HG02870 (cell line): ENCODE results near the gene KCNJ6.
"Not testable (repeated sequence)": the region's sequence is repeated elsewhere in the genome, so short reads cannot be mapped to it uniquely, and the experiment has no call there.

ENCODE experiments used
- ATAC-seq: cut with Tn5 transposase; IDR thresholded peaks from one replicate; pipeline ENCODE4 v1.9.1; 2021; ENCODE audit warnings: mild to moderate bottlenecking, moderate library complexity; ENCODE audit not compliant: unreplicated experiment

KCNJ6 gene

DNA sequence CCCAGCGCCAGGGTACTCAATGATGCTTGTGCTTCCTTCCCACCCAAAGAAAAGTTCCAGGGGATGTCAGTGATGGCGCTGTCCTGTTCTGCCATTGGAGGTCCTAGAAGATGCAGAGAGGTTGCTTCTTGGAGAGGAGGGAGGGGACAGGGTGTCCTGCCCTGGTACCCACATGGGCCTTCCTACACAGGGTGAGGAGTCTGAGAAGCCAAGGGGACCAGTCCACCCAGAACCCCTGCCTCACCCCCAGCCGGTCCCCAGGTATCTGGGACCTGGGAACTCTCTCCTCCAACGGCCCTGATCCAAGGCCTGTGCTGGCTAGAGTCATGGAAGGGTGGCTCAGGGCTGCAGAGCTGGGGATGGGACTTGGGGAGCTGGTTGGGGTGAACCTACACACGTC is 259.4 kb downstream of the KCNJ6 start:
- ATAC-seq = no peak

DNA sequence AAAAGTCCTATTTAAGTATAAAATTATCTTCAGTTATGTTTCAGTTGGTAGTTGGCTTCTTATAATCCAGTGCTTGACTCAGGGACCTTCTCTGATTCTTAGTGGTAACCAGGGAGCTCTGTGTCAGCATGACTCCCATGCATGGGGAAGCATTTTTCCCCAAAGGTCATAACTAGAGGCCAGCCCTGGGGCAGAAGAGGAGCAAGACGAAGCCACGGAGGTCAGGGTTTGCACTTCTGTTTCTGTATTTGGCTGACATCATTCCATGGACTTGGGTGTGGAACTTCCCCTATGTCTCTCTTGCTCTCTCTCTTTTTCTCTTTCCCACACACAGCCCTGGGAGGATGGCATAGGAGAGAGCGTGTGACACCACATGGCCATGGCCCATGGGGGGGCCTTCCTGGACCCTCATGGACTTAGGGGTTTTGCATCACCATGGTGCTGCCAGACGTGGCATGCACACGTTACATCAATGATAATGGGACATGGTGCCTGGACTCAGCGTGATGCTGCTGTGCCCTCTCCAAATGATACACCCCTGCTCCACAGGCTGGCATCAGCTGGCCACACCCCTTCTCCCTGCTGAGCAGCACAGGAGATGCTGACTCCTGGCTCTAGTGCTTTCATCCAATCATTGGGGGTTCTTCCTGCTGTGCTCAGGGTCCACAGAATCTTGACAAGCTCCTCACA is 260.5 kb downstream of the KCNJ6 start:
- ATAC-seq = no peak

DNA sequence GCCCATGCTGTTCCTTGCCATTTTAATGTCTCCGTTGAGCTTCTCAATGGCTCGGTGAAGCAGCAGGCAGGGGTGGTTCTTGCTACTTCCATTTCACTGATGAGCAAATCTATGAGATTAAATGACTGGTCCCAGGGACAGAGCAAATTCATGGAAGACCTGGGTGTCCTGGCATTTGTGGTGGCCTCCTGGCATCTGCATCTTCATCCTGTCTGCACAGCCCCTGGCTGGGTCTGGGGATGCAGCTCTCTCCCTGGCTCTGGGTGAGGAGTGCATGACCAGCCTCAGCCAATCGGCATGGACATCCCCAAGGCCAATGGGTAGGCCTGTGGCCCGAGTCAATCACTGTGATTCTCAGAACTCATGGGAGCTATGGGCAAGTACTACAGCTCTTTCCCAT is 261.7 kb downstream of the KCNJ6 start:
- ATAC-seq = no peak

DNA sequence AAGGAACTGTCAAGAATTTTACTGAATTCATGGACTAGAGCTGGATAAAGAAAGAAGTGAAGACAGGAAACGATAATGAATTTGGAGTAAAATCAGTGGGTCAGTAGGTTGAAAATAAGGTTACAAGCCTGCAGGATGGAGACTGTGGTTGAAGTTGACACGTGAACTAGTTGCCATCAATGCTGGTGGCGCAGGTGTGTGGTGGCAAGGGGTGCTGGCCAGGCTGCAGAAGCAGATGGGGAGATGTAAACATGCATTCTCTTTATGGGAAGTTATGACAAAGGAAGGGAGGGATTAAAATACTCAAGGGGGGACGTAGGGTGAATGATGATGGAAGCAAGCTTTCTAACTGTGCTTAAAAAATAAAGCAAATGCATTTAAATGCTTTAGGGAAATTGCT is 263.1 kb downstream of the KCNJ6 start:
- no peak for ATAC-seq

DNA sequence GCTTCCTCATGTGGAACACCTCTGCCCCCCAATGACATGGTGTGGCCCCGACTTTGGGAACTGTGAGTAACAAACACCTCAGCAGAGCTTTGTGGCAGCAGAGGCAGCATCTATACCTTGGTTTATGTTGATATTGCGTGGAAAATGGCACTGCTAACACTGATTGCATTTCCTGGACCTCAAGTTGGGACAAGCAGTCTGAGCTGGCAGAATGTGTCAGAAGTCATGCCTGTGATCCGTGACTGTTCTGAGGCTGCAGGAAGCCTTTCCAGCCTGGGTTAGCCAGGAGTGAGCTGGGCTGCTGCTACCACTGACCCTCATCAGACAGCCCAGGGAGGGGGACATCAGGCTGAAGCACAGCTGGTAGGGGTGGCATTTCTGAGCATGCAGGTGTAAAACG is 268.5 kb downstream of the KCNJ6 start:
- ATAC-seq = no peak

DNA sequence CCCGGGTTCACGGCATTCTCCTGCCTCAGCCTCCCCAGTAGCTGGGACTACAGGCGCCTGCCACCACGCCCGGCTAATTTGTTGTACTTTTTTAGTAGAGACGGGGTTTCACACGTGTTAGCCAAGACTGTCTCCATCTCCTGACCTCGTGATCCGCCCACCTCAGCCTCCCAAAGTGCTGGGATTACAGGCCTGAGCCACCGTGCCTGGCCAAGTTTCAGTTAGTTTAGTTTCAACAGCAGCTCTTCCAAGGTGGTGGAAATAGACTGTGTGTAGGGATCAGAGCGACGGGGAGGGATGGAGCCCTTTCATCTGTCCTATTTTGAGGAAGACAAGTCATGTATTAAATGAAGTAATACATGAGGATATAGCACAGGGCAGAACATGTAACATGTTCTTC is 269.5 kb downstream of the KCNJ6 start:
- not testable (repeated sequence) for ATAC-seq

DNA sequence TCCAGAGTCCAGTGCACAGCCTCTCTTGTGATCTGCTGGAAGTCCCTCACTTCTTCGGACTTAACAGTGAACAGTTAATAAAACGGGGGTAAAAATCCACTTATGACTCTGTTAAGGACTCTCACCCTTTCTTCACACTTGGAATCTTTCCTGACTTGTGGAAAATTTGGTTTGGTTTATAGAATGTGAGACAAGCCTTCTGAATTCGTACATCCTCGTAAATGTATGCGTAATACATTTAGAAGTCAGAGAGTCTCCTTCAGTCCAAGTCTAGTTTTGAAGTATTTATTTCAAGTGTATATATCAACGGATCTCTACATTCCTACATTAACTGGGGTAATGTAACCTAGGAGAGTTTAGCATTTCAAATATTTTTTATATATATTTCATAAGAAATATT is 270.4 kb downstream of the KCNJ6 start:
- no peak for ATAC-seq

DNA sequence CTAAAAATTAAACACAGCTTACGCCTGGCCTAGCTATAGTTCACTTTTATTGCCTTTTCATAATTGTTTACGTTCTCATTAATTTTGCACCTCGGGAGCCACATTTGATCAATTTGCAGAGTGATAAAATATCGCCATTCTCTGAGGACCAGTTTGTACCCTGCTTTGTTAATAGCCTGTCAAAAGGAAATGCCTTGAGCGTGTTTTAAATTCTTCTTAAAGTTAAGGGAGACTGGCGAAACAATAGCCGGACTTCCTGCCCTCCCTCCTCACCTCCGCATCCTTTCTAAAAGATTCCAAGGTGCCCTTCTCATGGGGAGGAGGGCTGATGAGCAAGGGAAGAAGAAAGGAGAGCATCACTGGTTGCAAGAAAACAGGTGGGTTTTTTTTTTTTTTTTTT is 271.6 kb downstream of the KCNJ6 start:
- ATAC-seq = no peak

DNA sequence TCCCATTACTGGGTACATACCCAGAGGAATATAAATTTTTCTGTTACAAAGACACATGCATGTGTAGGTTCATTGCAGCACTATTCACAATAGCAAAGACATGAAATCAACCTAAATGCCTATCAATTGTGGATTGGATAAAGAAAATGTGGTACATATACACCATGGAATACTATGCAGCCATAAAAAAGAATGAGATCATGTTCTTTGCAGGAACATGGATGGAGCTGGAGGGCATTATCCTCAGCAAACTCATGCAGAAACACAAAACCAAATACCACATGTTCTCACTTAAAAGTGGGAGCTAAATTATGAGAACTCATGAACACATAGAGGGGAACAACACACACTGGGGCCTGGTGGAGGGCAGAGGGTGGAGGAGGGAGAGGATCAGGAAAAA is 272.4 kb downstream of the KCNJ6 start:
- ATAC-seq = not testable (repeated sequence)

DNA sequence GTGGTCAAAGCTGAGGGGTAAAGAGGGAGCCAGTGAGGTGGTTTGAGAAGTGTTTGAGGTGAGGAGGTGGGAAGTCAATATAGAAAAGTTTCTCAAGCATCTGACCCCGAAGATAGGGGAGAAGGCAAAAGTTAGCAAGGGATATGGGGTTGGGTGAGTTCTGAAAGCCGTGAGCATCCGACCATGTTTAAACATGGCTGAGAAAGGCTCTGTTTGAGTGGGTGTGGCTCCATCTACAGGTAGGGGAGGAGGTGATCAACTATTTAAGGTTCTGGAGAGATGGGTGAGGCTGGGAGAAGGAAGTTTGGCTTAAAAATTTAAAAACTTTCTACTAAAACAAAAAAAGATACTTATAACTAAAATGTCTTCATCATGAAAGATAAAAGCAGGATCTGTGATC is 273.8 kb downstream of the KCNJ6 start:
- no peak for ATAC-seq

DNA sequence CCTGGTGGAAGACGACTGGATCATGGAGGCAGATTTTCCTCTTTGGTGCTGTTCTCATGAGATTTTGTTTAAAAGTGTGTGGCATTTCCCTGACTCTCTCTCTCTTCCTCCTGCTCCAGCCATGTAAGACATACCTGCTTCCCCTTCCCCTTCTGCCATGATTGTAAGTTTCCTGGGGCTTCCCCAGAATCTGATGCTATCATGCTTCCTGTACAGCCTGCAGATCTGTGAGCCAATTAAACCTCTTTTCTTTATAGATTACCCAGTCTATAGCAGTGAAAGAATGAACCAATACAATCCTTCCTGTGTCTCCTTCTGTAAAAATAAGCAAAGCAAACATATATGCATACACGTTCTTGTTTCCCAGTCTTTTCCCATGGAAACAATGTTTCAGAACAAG is 276.5 kb downstream of the KCNJ6 start:
- ATAC-seq = no peak

DNA sequence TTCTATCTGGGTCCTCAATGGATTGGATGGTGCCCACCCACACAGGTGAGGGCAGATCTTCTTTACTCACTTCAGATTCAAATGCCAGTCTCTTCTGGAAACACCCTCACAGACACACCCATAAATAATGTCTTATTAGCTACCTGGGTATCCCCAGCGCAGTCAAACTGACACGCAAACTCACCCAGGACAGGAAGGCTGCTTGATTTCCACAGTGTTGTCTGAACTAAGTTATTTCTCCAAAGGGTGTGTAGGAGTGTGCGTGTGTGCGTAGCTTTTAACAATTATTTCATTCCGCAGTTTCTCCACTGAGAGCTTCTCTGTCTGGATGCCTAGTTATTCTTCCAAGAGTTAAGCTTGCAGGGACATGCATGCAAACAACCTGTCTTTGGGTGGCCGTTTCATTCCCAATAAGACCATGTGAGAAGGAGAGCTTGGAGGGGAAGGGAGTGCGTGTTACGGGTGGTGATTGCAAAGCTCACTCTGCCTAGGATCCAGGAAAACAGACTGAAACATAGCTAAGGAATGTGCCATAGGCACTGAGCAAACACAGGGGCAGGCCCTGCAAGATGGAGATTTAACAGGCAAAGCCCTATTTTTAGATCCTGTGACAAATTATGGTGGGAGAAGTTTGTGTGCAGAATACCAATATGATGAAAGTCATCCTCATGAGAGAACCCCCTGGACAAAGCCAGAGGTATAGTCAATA is 280.0 kb downstream of the KCNJ6 start:
- no peak for ATAC-seq

DNA sequence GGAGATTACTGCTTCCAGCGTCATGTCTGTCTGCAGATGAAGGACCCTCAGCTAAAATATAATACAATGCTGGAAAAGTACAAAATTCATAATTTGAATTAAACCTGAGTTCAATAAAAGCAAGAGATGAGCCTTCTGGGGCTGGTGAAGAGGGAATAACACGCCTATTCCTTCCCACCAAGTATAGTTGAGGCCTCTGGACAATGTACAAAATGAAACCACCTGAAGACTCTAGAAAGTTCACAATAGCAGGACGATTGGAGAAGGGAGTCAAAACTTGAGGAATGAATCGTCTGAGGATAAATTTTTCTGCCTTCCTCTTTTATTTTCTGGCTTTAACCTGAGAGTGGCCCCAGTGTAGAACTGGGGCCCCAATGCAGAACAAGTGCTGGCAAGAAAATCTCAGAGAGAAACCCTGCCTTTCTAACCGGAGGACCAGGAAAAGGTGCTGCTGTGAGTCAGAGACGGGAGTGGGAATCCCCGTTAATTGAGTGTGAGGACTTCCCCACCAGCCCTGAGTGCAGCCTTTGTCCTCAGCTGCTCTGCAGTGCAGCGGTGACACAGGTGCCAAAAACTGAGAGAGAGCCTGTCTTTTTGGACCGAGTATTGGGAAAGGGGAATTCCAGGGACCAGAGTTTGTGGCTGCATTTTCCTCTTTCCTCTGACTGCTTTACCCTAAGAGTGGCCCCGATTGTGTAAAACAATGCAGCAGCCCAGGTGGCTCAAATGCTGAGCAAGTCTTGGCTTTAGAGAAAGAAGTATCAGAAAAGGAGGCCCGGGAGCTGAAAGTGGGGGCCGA is 284.7 kb downstream of the KCNJ6 start:
- peak; percentile 86 for ATAC-seq

DNA sequence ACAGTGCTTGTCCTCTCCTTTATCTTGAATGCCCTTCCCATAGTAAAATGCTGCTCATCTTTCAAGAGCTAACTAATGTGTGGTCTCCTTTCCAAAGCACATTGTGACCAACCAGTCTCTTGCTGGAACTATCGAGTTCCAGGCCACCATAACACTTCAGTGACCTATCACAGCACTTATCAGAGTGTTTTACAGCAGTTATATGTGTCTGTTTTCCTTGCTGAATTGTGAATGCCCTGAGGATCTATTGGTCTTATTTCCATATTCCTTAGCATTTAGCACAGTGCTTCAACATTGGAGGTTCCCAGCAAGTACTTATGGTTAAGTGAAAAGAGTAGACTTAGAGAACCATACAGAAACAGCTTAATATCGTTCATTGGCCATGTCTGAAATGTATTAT is 285.4 kb downstream of the KCNJ6 start:
- no peak for ATAC-seq

DNA sequence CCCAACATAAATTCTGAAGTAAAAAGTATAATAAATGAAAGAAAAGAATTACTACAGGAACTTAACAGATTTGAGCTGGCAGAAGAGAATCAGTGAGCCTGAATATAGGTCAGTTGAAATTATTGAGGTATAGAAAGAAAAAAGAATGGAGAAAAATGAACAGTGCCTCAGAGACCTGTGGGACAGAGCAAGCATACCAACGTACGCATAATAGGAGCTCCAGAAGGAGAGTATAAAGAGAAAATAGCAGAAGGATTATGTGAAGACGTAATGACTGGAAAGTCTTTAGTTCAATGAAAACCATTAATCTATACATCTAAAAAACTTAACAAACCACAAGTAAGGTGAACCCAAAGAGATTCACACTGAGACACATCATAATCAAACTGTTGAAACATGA is 287.9 kb downstream of the KCNJ6 start:
- no peak for ATAC-seq

DNA sequence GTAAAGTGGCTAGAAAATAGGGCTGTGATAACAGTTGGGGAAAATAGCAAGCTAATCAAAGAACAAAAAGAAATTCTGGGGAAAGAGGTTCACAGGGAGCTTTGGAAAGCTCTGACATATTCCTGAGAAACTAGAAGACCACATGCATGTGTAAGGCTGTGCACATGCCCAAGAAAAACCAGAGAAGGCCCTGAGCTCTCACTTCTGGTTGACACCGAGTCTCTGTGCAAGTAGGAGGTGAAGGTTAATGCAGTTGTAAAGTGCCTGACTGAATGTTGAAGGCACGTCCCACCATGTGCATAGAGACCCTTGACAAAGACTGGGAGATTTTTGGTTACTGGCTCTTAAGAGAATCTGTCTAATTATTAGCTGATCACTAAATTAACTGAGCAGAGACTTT is 288.7 kb downstream of the KCNJ6 start:
- ATAC-seq = no peak

DNA sequence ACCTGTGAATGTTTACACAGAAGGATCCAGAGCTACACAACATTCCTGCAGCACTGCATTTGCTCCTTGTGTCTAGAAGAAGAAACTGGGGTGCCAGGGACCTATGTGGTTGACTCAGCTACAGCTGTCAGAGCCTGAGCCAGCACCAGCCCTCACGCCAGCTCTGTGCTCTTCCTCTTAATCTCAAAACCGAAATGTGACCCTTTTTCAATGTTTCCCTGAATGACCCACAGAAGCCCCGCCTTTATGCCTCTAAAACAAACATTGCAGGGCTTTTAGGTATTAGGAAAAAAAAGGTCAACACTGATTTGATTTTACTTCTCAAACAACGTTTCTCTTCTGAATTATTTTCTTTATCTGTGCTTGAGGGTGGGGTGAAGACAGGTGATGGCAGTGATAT is 289.2 kb downstream of the KCNJ6 start:
- no peak for ATAC-seq

DNA sequence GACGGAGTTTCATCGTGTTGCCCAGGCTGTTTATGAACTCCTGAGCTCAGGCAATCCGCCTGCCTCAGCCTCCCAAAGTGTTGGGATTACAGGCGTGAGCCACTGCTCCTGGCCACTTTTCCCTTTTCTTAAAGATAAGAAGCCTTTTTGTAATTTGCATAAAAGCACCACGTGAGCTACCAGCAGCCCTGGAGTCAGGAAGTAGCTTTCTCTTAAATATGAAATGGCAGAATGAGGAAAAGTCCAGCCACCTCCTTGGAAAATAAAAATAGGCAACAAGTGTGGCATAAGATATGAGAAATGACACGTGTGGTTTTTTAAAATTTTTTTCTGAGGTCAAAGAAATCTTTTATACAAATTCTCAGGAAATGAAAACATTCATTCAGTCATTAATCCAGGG is 289.9 kb downstream of the KCNJ6 start:
- no peak for ATAC-seq

DNA sequence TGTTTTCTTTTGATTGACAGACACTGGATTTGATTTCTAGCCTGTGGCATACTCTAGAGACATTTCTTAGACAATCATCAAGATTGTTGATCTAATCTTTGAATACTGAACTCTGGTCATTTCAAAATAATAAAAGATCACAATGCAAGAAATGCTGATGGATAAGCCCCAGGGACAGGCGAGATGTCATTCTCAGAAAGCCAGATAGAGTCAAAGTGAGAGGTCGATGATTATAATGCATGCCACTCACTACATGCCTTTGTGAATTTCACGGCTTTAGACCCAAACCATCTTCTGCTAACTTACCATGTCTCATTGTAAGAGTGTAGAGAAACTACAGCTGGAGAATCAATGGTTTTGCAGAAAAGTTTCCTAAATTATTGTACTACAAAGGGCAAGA is 292.6 kb downstream of the KCNJ6 start:
- ATAC-seq = peak; percentile 40

DNA sequence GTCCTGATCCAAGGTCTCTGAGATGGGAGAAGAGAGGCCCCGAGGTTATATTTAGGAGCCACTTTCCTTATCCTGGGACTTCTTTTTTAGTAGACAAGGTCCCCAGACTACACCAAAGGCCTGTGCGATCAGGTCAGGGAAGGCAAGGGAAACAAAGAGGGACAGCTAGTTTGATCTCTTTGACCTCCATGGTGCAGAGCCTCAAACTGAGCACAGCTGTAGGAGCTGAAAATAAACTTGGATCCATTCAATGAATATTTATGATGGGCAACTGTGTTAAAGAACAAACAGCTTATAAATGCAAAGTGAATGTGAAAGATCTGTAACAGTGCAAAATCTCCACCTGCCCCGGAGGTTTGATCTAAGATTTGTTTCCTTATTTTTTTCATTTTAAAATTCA is 293.1 kb downstream of the KCNJ6 start:
- ATAC-seq = no peak

DNA sequence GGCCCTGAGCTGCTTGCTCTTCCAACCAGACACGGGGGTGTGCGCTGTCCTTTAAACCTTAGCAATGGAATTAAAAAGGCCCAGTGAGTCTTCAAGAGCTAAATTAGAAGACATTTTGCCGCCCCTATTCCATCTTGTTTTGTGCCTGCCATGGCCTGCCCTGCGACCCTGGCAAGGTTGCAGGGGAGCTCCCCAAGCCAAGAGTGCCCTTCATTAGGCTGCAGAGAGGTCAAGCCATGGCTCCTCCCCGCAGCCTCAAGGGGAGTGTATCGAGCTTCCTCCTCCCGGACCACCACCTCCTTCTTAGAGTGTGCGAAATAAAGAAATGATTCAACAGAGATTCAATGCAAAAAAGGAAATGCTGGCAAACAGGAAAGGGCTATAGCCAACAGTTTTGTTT is 293.5 kb downstream of the KCNJ6 start:
- ATAC-seq = no peak

DNA sequence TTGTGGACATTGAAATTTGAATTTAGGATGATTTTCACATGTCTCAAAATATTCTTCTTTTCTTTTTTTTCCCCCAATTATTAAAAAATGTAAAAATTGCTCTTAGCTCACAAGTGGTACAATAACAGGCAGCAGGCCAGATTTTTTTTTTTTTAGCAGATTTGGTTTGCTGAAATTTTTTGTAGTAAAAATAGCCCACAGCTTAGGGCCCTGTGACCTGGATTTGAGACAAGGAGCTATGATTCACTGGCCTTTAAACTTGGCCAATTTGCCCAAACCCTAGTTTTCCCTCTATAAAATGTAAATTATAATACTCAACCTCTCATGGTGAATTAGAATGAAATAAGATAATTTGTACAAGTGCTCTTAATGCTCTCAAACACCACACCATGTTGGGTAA is 295.9 kb downstream of the KCNJ6 start:
- no peak for ATAC-seq
